Heart left ventricle (tissue), 13 donors: ENCODE results near the gene TIMM23B.
"Not testable (repeated sequence)": the region's sequence is repeated elsewhere in the genome, so short reads cannot be mapped to it uniquely, and the experiment has no call there.

ENCODE experiments used
- CTCF ChIP-seq, 12 donors: fragments of 200-600 bp; sonication (generic) in 4 of 12; IDR thresholded peaks; one replicate each; pipeline versions ENCODE4 v1.5.0 to v1.8.0; 2018 to 2022; ENCODE audit warnings: antibody characterized with exemption in 12 of 12, mild to moderate bottlenecking in 5 of 12
- POLR2A ChIP-seq, 2 donors: fragments of 450-650 bp; IDR thresholded peaks; one replicate each; pipeline ENCODE4 v1.6.1; 2017; ENCODE audit warnings: antibody characterized with exemption in 2 of 2, mild to moderate bottlenecking in 2 of 2, moderate library complexity in 2 of 2
- donor health status: ischemic (EF 13 %, LVEDD 7.1; RV severe dilation, severe dysfunction).
- donor health status: DM: no; HTN: yes; CAD: no.
- donor health status: DM: no; HTN: no; CAD: no.
- donor health status: ischemic (EF 25% LVEDD 6.9; RV normal size, moderate dysfunction).
- donor health status: ischemic (EF 25% LVEDD 5.7; RV mildly dilated, moderate dysfunction).
- donor health status: ischemic (EF 35%, LVEDD 5.7; RV mildly dilated, moderate dysfunction).
- donor health status: nonischemic (EF 11% LVEDD 7.7; RV severe dilation, severe dysfunction).
- donor health status: DM: yes; HTN: yes; CAD: no.
- donor health status: PGD.
- donor health status: ischemic (EF 29% LVEDD 5.4; RV normal size, mild dysfunction).
- donor health status: nonischemic (EF 23%, LVEDD 6.1; RV moderate dilation, normal function).

- TF ChIP-seq POLR2A, CTCF (IDR thresholded peaks at IDR 0.05): not testable (repeated sequence)
Observed at GRCh38 chr10:49908290-49909080, 33.4 kb upstream of the TIMM23B start.
